Measurements from ENCODE around the gene FAM241A.

DNA sequence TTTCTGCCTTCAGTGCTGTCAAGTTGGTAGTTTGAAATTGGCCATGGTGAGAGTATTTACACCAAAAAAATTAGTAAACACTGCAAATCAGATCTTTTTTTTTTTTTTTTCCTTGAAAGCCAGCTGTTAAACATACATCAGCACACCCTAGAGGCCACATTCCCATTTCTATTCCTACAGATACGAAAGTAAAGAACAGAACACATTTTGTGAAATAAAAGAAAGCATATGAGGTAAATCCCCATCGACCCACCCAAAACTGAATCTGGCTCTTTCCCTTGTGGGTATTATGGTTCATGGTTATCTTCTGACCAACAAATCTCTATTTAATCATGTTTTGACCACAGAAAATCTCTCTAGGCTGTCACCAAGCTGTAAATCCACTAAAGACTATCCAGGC is 44.5 kb downstream of the FAM241A start:
- TF ChIP-seq, protein P1, sequence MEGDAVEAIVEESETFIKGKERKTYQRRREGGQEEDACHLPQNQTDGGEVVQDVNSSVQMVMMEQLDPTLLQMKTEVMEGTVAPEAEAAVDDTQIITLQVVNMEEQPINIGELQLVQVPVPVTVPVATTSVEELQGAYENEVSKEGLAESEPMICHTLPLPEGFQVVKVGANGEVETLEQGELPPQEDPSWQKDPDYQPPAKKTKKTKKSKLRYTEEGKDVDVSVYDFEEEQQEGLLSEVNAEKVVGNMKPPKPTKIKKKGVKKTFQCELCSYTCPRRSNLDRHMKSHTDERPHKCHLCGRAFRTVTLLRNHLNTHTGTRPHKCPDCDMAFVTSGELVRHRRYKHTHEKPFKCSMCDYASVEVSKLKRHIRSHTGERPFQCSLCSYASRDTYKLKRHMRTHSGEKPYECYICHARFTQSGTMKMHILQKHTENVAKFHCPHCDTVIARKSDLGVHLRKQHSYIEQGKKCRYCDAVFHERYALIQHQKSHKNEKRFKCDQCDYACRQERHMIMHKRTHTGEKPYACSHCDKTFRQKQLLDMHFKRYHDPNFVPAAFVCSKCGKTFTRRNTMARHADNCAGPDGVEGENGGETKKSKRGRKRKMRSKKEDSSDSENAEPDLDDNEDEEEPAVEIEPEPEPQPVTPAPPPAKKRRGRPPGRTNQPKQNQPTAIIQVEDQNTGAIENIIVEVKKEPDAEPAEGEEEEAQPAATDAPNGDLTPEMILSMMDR (IDR thresholded peaks at IDR 0.05), result peak in 1 of 7 experiments; percentile 6
- TF ChIP-seq POLR2A (IDR thresholded peaks at IDR 0.05), result no peak

Measured in body of pancreas (tissue), 4 donors.